Epidermal melanocyte (primary cell): ENCODE data around the gene SLC44A1.

Experiments
- DNase-seq: peaks from one replicate; pipeline ENCODE4 v3.0.0; 2011; ENCODE audit warnings: low spot score; ENCODE audit not compliant: insufficient read length

SLC44A1 gene

DNA sequence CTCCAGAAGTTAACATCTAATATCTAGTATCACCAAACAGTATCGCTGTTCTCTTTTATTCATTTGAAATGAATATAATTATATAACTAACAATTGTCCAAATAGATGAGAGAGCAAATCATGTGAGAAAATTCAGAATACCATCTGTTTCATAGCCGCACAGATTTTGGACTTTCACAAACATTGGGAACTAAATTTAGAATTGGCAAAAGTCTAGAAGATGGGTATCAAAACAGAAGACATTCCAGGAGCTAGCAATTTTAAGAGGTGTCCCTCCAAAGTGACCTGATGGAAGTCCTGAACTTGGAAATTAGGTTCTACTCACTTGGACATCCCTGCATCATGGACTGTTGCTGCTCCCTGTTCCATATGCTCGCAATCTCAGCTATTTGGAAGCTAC, 146.4 kb downstream of the SLC44A1 start:
- DNase-seq = no peak

DNA sequence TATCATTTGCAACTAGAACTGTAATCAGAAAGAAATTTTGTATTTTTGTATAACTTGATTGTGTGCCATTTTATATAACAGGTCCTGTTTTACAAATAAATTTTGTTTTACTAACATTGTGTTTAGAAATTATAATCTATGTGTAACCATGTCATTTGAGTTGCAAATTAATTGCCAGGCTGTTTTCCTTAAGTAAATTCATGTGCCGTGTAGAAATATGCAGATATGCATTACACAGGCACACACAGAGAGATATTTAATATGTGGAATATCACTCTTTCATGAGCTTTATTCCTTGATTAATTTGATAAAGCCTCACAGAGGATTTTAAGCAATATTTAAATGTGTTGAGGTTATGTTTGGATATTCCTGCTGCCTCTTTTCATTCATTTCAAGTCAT, 146.8 kb downstream of the SLC44A1 start:
- DNase-seq = no peak

DNA sequence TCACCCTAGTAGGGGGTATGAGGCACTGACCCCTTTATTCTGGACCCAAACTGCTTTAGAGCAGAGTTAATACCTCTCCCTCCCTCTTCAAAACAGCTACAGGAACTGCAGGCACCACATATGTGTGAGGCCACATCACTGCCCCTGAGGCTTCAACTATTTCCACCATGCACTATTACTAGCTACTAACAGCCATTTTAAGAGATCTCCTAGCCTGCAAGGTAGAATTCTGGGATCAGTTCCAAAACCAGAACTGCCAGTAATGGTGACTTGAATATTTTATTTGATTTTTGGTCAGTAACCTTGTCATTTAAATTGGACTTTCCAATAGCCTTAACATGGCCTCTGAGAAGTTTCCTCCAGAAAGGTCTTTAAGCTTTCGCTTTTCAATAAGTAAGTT, 148.1 kb downstream of the SLC44A1 start:
- no peak for DNase-seq

DNA sequence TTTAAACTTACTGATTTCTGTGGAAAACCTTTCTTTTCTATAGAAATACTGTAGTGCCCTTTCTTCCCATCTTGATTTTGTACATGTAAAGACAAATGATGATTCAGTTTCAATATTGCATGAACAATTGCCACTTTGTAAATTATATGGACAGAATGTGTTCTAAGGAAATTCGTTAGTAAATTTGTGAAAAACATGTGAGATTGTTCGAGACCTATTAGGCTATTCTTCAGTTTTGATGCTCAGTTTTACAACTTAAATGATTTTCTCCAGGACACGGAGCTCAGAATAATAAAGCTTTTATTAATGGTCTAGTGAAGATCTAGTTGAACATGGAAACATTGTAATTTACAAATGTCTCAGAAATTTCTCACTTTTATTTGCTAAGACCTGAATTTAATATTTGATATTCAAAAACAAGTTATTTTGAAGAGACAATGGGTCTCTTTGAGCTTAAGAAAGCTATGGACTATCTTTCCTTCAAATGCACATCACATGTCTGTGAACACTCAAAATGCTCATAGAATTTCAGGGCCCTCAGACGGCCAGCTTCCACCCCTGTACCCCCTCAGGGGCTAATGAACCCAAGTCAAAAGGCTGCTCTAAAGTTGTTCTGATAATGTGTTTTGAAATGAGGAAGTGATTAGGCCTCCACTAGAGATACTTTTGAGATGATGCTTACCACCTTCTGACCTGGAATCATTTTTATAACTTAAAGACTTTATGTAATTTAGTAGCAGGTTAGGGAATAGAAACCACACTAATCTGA, 149.3 kb downstream of the SLC44A1 start:
- peak; percentile 43 for DNase-seq

DNA sequence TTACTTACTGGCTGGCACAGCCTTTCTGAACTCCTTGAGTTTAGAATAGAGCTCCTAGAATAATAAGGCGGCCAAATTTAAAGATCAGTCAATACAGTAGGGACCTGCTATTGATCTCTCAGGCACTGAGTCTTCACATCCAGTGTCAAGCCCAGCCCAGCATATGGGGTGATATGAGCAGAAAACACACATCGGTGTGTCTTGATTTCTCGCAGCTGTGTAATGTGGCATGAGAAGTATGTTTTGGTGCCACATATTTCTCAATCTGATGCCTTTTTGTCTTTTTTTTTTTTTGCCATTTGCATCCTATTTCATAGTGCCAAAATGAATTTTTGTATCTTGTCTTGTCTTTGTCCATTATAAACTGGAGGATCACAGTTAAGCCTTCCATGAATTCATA, 152.0 kb downstream of the SLC44A1 start:
- no peak for DNase-seq

DNA sequence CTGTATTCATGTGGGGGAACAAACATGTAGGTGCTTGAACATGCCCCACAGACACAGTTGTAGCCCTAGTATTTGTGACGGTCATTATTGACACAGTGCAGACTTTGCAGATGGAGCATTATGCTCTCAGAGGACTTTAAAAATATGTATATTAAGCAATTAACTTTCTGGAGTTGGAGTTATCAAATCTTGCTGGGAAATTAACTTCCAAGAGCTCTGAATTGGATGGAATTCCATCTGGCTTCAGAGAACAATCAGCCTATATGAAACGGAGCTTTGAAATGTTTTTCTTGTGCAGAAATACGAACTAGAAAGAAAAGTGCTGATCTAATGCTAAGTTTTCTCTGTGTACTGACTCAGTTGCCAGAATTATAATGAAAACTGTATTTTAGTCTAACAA, 152.4 kb downstream of the SLC44A1 start:
- DNase-seq = no peak

DNA sequence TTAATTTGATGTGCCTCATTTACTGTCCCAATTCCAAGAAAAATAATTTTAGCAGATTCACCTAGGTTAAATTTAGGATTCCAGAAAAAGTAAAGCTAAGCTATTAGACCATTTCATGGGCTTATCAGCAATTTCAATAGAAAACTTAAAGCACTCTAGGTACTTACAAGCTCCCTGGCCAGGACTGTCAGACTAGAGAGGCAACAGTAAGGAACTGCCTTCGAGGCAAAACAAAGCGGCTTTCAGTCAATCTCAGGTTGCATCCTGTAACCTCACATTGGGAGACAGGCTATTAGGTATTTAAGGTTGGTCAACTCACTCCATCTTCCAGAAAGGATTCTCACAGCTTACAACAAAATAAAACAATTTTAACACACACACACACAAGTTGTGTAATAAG, 154.7 kb downstream of the SLC44A1 start:
- no peak for DNase-seq

DNA sequence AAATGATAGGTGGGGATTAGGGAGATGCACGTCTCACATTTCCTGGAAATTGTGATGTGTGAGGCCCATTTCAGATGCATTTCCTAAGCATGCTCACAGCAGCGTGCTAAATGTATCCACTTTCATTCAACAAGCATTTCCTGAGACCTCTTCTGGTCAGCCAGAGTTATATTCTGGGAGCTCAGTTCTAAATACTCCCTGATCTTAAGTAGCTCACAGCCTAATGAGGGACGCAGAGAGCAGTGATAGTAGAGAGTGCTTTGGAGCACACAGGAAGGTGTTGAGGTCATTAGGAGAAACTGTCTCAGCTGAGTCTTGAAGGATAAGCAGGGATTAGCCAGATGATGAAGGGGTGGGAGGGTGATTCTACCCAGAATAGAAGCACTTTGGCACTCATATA, 157.2 kb downstream of the SLC44A1 start:
- no peak for DNase-seq

DNA sequence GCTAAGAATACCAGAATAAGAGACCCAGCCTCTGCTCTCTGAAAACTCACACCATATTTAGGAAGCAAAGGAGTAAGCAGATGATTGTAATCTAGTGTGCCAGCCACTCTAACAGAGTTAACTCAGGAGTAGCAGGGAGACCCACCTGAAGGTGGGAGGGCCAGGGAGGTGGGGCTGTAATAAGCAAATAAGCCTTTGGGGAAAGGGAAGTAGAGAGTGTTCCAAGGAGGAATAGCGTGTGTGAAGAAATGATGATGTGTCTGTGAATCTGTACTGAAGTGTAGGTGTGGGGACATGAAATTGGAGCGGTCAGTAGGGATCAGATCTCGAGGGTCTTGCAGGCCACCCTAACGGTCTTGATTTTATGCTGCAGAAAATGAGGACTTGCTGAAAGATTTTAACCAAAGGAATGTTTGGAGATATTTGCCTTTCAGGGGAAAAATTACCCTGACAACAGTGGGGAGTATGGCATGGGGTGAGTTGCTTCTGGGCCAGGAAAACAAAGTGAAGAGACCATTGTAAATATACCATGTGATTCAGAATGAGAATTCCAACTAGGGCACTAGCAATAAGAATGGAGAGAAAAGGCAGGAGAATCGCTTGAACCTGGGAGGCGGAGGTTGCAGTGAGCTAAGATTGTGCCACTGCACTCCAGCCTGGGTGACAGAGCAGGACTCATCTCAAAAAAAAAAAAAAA, 159.2 kb downstream of the SLC44A1 start:
- no peak for DNase-seq

DNA sequence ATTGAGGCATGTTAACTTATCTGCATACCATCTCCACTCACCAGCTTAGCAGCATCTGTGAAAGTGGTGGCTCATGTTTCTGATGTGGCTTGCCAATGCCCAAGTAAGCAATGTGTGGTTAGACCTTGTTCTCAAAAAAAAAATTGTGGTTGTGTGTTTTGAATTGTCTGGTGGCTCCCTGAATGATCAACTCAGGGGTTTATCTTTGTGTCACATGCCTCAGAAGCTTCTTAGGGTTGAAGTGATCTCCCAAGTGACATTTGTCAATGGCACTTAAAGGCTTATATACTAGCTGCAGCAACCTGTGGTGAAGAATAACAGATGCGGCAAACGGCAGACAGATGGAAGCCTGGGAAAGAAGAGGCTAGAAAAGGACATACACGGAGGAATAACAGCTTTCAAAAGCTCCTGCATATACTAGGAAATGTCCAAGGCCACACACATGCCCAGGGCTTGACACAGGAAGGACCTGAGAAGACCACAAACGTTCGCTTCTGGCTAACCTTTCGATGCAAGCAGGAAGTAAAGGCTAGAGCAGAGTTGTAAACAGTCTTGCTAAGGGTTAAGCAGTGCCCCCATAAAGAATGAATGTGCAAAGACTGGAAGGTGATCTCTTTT, 161.2 kb downstream of the SLC44A1 start:
- DNase-seq = no peak

DNA sequence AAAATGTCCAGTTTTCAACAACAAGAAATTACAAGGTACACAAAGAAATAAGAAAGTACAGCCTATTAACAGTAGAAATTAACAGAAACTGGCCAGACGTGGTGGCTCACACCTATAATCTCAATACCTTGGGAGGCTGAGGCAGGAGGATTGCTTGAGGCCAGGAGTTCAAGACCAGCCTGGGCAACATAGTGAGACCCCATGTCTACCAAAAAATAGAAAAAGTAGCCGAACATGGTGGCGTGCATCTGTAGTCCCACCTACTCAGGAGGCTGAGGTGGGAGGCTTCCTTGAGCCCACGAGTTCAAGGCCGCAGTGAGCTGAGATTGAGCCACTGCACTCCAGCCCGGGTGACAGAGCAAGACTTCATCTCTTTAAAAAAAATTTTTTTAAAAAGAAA, 161.9 kb downstream of the SLC44A1 start:
- no peak for DNase-seq

DNA sequence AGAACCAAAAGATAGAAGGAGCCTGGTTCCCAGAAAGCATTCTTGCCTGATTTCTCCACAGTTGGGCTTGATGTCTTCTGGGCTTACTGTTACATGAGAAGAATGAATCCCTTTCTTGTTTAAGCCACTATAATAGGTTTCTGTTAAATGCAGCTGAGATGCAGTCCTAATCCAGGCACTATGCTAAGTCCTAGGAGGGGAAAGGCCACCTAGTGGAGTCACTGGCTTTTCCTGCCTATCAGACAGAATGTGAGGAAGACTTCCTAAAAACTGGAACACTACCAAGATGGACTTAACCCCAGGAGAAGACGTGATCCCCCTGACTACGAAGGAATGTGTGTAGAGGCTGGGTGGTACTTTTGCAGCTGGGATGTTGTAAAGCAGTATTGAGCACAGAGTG, 169.1 kb downstream of the SLC44A1 start:
- peak; percentile 43 for DNase-seq

DNA sequence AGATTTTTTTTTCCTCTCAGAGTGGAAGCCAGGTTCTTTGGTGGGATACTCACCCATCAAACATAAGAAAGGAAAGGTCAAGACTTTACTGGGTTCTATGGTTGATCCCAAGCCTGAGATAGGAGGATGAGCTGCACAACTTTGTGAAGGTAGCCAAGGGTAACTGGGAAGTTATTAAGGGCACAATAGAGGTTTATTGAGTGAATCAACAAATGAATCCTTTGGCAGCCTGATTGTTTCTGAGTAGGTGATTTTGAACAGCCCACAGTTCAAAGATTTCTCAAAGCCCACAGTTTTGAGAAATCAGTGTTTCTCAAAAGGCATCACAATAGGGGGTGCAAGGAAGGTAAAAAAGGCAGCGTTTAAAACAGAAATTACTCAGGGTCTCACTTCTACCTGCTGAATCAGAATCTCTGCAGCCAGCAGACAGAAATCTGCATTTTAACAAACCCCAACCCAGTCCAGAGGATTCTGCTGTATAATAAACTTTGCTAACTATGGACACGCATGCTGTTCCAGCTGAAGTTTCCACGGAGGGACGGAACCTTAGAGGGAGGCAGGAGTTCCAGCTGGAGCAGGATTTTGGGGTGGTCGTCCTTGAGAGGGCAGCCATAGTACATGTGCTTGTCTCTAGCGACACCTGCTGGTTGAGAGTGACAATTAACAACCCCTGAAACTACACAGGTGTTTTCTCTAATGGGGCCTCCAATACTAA, 170.7 kb downstream of the SLC44A1 start:
- DNase-seq = no peak

DNA sequence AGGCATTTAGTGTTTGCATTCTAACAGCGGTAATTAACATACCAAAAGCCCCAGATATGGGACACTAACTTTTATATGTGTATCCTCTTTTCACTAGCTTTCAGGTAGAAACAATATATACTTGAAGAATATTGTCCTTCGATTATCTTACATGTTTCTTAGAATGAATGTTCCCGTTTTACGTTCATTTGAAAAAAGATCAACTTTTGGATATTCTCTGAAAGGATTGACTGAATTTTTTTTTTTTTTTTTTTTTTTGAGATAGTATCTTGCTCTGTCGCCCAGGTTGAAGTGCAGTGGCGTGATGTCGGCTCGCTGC, 171.2 kb downstream of the SLC44A1 start:
- no peak for DNase-seq

DNA sequence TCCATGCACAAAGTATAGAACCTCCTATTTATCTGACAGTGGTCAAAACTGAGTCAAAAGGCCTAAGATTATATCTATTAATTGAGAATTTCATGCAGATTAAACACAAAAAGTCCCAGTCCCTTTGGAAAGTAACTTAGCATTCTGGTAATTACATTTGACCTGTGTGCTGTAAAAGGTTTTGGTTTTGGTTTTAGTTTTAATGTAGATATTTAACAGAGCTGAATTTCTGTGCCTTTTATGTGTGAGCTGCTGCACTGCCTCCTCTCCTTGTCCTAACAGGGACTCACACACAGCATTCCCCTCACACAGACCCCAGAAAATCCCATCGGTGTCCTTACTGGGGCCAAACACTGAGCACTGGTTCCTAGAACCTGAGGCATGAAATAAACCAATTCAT, 172.4 kb downstream of the SLC44A1 start:
- no peak for DNase-seq

DNA sequence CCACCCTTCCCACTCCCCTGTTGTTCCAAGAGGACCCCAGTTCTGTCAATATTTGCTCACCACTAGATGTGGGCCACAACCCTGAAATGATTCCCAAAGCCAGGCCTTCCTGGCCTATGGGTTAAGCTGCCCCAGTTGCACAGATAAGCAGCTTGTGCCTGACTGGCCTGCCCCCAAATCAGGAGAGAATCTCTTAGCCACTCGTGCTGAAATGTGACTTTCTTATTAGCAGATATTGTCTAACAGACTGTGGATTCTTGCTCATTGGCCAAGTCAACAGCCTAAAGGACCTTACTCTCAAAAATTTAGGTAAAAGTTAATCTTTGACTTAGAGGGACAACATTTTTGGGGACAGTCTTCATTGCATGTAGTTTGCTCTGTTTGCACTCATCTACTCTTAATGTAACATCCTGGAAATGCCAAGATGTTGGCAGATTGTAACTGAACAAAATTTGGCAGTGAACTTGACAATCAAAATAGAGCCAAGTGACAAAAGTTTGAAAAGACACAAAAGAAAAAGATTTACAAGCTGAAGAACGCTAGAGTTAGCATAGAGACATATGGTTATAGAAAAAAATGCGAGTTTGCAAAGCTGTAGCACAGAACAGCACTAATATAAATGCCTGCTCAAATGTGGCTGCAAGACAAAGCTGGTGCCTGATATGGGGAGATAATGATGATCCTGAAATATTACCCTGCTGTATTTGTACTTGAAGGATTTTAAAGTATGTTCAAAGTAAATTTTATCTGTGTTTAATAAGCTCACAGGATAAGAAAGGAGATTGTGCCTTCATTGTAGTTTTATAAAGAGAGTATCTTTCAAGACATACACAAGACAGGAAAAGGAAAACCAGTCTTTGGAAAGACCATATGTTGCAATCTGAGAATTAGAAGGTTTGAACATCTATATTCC, 174.4 kb downstream of the SLC44A1 start:
- DNase-seq = no peak

DNA sequence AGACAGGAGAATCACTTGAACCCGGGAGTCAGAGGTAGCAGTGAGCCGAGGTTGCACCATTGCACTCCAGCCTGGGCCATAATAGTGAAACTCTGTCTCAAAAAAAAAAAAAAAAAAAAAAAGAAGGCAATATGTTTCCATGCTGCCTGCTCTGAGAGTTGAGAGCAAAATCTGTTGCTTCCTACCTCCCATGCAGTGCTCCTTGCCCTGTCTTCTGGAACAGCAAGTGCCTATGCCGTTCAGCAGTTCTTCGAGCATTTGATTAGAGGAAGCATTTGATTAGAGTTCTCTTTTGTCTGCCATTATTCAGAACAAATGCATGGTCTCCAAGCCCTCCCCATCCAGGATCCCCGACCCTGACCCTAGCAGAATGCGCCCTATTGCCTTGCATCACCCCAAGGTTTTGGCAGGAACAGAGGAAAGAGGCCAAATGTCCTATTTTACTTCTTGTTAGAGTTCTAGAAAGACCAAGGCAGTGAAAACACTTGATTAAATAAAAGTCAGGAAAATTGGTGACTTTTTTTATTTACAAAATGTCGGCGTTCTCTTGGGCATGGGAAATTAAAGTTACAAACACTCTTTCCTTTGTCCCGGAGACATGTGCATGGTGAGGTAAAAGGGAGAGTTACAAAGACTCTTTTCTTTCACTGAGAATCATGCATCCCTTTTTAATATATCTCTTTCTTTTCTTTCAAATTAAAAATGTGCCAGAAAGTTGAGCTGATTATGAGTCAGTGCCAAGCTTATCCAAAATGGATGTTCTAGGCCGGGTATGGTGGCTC, 175.6 kb downstream of the SLC44A1 start:
- peak; percentile 37 for DNase-seq

DNA sequence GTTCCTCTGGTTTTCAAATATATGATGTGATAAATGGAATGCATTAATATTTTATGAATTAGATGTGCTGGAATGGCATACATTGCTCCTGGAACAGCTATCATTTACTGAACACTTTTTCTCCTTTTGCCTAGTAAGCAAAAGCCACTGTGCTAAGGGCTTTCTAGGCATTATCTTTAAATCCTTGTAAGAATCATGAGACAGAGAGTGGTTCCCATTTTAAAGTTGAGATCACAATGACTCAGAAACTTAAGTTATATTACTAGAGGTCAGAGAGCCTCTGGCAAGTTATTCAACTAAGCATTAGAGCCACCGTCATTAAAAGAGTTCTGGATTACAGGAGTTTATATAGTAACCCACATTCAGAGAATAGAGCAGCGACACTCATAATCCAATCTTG, 176.7 kb downstream of the SLC44A1 start:
- DNase-seq = no peak

DNA sequence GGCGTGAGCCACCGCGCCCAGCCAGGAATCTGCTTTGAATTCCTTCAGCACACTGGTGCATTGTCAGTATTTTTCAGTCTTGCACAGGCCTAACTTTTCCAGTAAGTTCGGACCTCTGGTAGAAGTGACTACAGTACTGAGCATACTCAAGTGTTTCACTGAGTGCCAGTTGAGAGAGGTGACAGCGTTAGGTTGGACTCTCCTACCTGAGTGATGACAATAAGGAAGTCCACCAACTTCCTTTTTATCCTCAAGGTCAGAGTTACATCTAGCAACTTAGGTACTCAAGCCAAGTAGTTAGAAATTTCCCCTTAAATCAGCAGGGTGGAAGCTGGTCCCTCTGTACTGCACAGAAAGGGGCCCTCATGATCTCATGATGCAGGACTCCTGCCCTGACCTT, 177.4 kb downstream of the SLC44A1 start:
- no peak for DNase-seq

DNA sequence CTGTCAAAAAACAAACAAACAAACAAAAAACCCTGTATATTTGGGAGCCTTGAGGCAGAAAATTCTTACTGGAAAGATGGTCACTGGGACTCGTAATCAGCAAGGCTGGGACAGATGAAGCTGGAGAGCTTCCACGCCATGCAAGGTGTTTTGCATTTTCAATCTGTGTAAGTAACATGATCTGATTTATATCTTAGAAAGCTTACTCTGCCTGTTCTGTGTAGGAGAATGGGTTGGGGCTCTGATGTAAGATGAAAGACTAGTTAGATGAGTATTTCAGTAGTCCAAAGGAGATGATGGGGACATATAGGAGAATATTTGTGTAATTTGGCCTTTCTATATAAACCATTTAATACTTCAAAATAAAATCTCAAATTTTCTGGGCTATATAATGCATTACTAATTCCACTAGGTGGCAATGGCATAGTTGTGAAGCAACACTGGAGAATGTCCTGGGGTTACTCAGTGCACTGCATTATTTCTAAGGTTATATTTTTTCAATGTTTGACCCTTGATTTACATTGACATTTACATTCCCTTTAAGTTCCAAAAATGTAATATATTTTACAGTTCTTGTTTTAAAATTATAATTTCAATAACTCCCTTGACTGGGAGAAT, 181.5 kb downstream of the SLC44A1 start:
- no peak for DNase-seq
